SU-DHL-6 (cell line): ENCODE measurements around the gene OR6B2.

Experiments used
- H2AFZ ChIP-seq: fragments of 200-600 bp; sonication (generic); 2 replicates; pipeline ENCODE4 v1.6.1; 2014; ENCODE audit warnings: low read depth, mild to moderate bottlenecking, moderate library complexity, mixed read lengths, antibody characterized with exemption, low read length; ENCODE audit not compliant: severe bottlenecking
- H3F3A ChIP-seq: fragments of 200-600 bp; shearing (Covaris generic); 2 replicates; pipeline ENCODE4 v1.6.0; 2016; ENCODE audit warnings: antibody characterized with exemption, mild to moderate bottlenecking; ENCODE audit not compliant: insufficient read depth
- H3K27ac ChIP-seq: fragments of 200-600 bp; sonication (generic); 2 replicates; pipeline ENCODE4 v1.5.1; 2016; ENCODE audit warnings: low read depth, mild to moderate bottlenecking, low read length, moderate library complexity, mixed read lengths
- H3K27me3 ChIP-seq: fragments of 200-600 bp; sonication (generic), shearing (Covaris generic); 2 replicates; pipeline ENCODE4 v1.6.0; 2014; ENCODE audit warnings: mild to moderate bottlenecking, low read length
- H3K36me3 ChIP-seq: fragments of 200-600 bp; sonication (generic); 2 replicates; pipeline ENCODE4 v1.6.1; 2014; ENCODE audit warnings: mild to moderate bottlenecking, low read length, mixed read lengths
- H3K4me2 ChIP-seq: fragments of 300-600, 200-600 bp; shearing (Covaris generic), sonication (generic); 2 replicates; pipeline ENCODE4 v1.6.0; 2014; ENCODE audit warnings: low read length, low read depth, mild to moderate bottlenecking; ENCODE audit not compliant: poor library complexity, severe bottlenecking
- H3K4me3 ChIP-seq: fragments of 200-600 bp; sonication (generic); 2 replicates; pipeline ENCODE4 v1.5.1; 2014; ENCODE audit warnings: antibody characterized with exemption, low read length, mild to moderate bottlenecking, mixed read lengths; ENCODE audit not compliant: insufficient read depth, poor library complexity, severe bottlenecking
- H3K79me2 ChIP-seq: fragments of 200-600 bp; sonication (generic); 2 replicates; pipeline ENCODE4 v1.6.1; 2014; ENCODE audit warnings: mild to moderate bottlenecking, low read length, moderate library complexity; ENCODE audit not compliant: insufficient read depth
- H3K9ac ChIP-seq: fragments of 200-600 bp; sonication (generic); 2 replicates; pipeline ENCODE4 v1.7.0; 2014; ENCODE audit warnings: mild to moderate bottlenecking, low read length
- H3K9me2 ChIP-seq: fragments of 200-600 bp; sonication (generic); replicated peaks from 2 replicates; pipeline ENCODE4 v1.6.1; 2014; ENCODE audit warnings: low read length; ENCODE audit not compliant: insufficient read depth
- H3K9me3 ChIP-seq: fragments of 200-600 bp; sonication (generic); 2 replicates; pipeline ENCODE4 v1.6.1; 2014; ENCODE audit warnings: low read length, mixed read lengths; ENCODE audit not compliant: insufficient read depth
- H4K20me1 ChIP-seq: fragments of 200-600 bp; sonication (generic); 2 replicates; pipeline ENCODE4 v1.6.1; 2014; ENCODE audit warnings: low read depth, mild to moderate bottlenecking, antibody characterized with exemption, low read length, moderate library complexity, mixed read lengths
- EZH2phosphoT487 ChIP-seq: fragments of 200-600 bp; sonication (generic), shearing (Covaris generic); conservative IDR thresholded peaks from 2 replicates; pipeline ENCODE4 v1.6.1; 2018; ENCODE audit warnings: mild to moderate bottlenecking, antibody characterized with exemption, low read length, moderate library complexity, mixed read lengths
- TF ChIP-seq, protein P1 (sequence below): fragments of 200-600 bp; sonication (generic); IDR thresholded peaks from one replicate; pipeline ENCODE4 v1.5.1; 2017; ENCODE audit warnings: antibody characterized with exemption, mild to moderate bottlenecking, low read length, moderate library complexity; ENCODE audit not compliant: insufficient read depth, poor library complexity, severe bottlenecking

OR6B2 gene

DNA sequence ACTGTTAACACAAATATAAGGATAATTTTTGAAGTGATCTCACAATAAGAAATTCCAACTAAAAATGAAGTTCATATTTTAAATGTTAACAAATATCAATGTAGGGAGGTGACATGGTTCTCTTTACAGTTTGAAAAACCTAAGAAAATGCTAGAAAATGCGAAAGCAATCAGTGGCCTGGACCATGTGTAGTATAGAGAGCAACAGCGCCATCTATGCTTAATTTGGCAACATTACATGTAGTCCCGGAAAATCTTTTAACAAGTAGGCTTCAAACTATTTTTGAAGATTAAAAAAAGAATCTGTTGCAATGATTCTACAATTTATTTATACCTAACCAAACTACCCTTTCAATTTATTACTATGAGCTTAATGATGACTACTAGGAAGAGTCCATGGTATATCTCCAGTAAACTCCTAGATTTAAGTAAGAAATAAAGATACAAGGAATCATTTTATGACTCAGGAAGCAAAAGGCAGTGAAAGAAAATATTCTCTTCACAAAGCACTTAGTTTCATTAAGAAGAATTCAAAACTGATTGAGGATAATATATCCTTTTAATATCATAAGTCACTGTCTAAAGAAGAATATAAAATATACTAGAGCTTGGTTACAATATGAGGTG is 38.4 kb downstream of the OR6B2 start:
- Histone ChIP-seq H2AFZ (no peak overlapping the region), H3K36me3 (peaks cover 6% of the 10 kb centered on the region; the same call in 1 of the 2 replicates), H3K9me3 (no peaks in the 10 kb centered on the region), H3K4me3 (no peak overlapping the region), H3F3A (peaks cover 8% of the 10 kb centered on the region), H3K9ac (no peak overlapping the region), H3K79me2 (no peaks in the 10 kb centered on the region), H3K9me2 (no peaks in the 10 kb centered on the region), H3K4me2 (no peak overlapping the region), H3K27me3 (no peaks in the 10 kb centered on the region), H4K20me1 (no peaks in the 10 kb centered on the region), H3K27ac (no peak overlapping the region)
- TF ChIP-seq, protein P1, sequence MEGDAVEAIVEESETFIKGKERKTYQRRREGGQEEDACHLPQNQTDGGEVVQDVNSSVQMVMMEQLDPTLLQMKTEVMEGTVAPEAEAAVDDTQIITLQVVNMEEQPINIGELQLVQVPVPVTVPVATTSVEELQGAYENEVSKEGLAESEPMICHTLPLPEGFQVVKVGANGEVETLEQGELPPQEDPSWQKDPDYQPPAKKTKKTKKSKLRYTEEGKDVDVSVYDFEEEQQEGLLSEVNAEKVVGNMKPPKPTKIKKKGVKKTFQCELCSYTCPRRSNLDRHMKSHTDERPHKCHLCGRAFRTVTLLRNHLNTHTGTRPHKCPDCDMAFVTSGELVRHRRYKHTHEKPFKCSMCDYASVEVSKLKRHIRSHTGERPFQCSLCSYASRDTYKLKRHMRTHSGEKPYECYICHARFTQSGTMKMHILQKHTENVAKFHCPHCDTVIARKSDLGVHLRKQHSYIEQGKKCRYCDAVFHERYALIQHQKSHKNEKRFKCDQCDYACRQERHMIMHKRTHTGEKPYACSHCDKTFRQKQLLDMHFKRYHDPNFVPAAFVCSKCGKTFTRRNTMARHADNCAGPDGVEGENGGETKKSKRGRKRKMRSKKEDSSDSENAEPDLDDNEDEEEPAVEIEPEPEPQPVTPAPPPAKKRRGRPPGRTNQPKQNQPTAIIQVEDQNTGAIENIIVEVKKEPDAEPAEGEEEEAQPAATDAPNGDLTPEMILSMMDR, result peak; percentile 73
- TF ChIP-seq EZH2phosphoT487, result no peak

DNA sequence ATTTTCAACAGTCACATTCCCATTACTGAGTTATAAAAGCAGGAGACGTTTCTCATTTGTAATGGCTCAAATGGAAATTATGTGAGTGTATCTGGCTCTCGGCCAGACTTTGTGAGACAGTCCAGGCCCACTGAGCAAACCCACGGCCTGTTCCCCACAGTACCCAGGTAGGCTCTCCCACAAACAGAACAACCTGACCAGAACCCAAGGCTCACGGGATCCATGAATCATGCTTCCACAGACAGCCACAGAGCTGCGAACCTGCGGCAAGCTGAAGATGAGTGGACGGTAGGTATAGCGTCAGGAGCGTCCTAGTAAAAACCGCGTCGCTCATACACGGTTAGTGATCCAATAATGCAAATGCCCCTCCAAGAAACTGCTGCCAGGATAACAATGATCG is 39.3 kb downstream of the OR6B2 start:
- H3K9me3 ChIP-seq, result no peaks in the 10 kb centered on the region
- H3K27me3 ChIP-seq, result no peaks in the 10 kb centered on the region
- H4K20me1 ChIP-seq, result no peaks in the 10 kb centered on the region
- H3K36me3 ChIP-seq, result peaks cover 6% of the 10 kb centered on the region; the same call in 1 of the 2 replicates
- no peak overlapping the region for H3K9ac ChIP-seq
- no peaks in the 10 kb centered on the region for H3K79me2 ChIP-seq
- H3F3A ChIP-seq, result peaks cover 8% of the 10 kb centered on the region
- H3K27ac ChIP-seq, result no peak overlapping the region
- H3K4me2 ChIP-seq, result no peak overlapping the region
- no peak for TF ChIP-seq EZH2phosphoT487
- TF ChIP-seq, protein P1, result no peak
- H3K9me2 ChIP-seq, result no peaks in the 10 kb centered on the region
- H3K4me3 ChIP-seq, result no peak overlapping the region
- H2AFZ ChIP-seq, result no peak overlapping the region

DNA sequence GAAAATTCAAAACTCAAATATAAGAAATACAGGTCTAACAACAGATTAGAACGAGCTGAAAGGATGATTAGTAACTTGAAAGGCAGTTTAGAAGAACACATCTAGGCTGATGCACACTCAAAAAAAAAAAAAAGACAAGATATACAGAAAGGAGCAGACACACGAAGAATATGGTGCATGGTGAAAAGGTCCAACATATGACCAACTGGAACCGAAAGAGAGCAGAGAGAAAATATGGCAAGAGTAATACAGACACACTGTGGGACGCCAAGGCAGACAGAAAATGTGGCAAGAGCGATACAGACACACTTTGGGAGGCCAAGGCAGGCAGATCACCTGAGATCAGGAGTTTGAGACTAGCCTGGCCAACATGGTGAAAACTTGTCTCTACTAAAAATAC is 44.9 kb downstream of the OR6B2 start:
- Histone ChIP-seq H4K20me1 (no peaks in the 10 kb centered on the region), H2AFZ (no peak overlapping the region), H3K79me2 (no peaks in the 10 kb centered on the region), H3K4me2 (no peak overlapping the region), H3K9ac (no peak overlapping the region), H3K4me3 (no peak overlapping the region), H3K9me2 (no peaks in the 10 kb centered on the region), H3K27ac (no peak overlapping the region), H3K27me3 (no peaks in the 10 kb centered on the region), H3K36me3 (peaks cover 6% of the 10 kb centered on the region; the same call in 1 of the 2 replicates), H3F3A (no peaks in the 10 kb centered on the region), H3K9me3 (no peaks in the 10 kb centered on the region)
- TF ChIP-seq EZH2phosphoT487, result no peak
- TF ChIP-seq, protein P1, result no peak
